HG02852 (cell line): ENCODE data around the gene PLAC8L1.
"Not testable (repeated sequence)": the region's sequence is repeated elsewhere in the genome, so short reads cannot be mapped to it uniquely, and the experiment has no call there.

Experiments
- ATAC-seq: cut with Tn5 transposase; IDR thresholded peaks from one replicate; pipeline ENCODE4 v1.9.1; 2021; ENCODE audit warnings: mild to moderate bottlenecking, moderate library complexity; ENCODE audit not compliant: unreplicated experiment

PLAC8L1 gene, protein sequence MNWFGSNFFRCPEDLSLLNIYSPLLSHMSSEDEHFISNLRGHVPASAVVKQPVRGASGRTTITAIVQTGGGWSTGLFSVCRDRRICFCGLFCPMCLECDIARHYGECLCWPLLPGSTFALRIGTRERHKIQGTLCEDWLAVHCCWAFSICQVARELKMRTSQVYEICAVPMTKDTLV

DNA sequence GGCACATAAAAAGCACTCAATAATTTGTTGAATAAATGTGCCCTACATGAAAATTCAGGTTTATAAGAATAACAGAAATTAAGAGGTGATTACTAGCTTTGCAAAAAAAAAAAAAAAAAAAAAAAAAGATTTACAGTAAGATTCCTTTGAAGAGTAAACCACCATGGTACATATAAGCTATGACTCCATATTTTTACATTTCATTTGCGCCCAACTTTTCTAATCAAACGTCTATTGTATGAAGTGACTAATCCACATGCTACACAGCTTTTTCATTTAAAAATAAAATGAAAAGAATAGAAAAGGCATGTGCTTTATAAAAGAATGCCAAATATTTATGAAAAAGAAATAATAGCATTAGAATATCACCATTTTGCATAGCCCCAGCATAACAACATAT, at the start of gene PLAC8L1:
Gene PLAC8L1 (minus strand): TSS at position 101 of the 400 bp plus-strand sequence. CDS start 1,266 bp downstream, outside the sequence.
- ATAC-seq, result no peak

- no peak for ATAC-seq
Measured at GRCh38 chr5:146151970-146152369, 46.6 kb upstream of the PLAC8L1 start.

DNA sequence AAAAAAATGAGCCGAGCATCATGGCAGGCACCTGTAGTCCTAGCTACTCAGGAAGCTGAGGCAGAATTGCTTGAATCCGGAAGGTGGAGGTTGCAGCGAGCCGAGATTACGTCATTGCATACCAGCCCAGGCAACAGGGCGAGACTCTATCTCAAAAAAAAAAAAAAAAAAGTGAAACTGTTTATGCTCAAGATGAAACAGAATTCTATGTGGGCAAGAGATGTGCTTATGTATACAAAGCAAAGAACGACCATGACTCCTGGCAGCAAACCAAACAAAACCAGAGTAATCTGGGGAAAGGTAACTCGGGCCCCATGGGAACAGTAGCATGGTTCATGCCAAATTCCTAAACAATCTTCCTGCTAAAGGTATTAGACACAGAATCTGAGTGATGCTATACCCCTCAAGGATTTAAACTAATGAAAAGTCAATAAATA, 32.6 kb upstream of the PLAC8L1 start:
- ATAC-seq, result no peak

GRCh38 chr5:146130440-146131045, 25.2 kb upstream of the PLAC8L1 start:
- ATAC-seq, result no peak

GRCh38 chr5:146126068-146126467, 20.7 kb upstream of the PLAC8L1 start:
- ATAC-seq, result no peak

DNA sequence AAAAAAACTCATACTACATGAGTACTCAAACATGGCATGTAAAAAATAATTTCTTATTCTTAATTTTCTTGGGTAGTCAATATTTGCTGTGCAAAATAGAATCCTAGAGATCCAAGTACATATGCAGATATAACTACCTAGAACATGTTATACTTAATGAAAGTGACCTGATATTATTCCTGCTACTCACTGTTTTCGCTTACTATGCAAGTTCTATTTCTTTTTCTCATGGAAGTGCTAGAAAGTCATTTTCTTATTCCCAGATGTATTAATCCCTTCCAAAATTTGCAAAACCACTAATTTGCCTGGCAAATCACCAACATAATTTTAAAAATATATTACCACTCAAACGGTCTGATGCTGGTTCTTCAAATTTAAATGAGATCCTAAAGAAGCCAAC, 19.2 kb upstream of the PLAC8L1 start:
- ATAC-seq, result no peak

DNA sequence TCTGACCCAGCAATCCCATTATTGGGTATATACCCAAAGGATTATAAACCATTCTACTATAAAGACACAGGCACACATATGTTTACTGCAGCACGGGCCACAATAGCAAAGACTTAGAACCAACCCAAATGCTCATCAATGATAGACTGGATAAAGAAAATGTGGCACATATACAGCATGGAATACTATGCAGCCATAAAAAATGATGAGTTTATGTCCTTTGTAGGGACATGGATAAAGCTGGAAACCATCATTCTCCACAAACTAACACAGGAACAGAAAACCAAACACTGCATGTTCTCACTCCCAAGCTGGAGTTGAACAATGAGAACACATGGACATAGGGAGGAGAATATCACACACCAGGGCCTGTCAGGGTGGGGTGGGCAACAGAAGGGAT, 16.1 kb upstream of the PLAC8L1 start:
- not testable (repeated sequence) for ATAC-seq

DNA sequence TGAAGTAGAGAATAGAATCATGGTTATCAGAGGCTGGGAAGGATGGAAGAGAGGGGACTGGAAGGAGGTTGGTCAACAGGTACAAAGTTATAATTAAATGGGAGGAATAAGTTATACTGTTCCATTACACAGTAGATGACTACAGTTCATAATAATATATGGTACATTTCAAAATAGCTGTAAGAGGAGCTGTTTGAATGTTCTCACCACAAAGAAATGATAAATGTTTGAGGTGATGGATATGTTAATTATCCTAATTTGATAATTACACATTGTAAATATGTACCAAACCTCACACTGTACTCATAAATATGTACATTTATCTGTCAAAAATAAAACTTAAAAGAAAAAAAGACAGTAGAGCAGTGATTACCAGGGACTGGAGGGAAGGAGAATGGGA, 12.9 kb upstream of the PLAC8L1 start:
- ATAC-seq, result no peak

DNA sequence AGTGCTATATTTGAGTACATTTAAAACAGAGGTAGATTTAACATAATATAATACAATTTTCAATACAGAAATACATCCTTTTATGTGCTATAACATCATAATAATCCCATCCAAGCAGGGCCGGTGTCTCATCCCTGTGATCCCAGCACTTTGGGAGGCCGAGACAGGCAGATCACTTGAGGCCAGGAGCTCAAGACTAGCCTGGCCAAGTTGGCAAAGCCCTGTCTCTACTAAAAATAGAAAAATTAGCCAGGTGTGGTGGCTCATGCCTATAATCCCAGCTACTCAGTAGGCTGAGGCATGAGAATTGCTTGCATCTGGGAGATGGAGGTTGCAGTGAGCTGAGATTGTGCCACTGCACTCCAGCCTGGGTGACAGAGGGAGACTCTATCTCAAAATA, 11.8 kb upstream of the PLAC8L1 start:
- ATAC-seq, result not testable (repeated sequence)

DNA sequence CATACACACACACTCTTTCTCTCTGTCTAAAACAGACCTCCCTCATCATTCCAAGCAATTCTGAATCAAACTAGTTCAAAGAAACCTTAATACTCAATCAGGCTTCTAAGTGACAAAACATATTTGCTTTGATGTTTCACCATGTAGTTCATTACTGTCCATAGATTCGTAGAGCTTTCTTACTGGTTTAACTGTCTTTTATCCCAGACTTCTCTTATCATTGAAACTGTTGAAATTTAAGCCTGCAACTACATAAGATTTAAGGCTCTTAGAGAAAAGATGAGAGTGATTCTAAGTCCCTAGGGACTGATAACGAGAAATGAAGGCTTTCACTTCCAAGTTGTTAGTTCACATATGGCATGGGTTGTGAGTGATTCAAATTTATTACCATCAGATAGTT, 11.0 kb upstream of the PLAC8L1 start:
- no peak for ATAC-seq

GRCh38 chr5:146112476-146112875, 7.1 kb upstream of the PLAC8L1 start:
- ATAC-seq, result no peak

DNA sequence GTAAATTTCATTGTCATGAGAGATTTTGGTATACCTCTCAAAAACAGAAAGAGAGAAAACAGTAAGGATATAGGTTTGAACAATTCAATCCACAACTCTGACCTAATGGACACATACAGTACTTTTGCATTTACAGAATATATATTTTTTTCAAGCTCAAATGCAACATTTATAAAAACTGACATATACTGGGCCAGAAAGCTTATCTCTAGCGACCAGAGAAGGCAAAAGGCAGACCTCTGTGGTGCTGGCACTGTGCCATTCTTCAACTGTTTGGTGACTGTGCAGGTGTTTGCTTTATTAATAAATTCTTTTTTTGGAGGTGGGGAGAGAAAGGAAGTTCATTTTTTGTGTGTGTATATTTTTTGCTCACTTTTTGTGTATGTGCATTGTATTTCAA, 6.0 kb upstream of the PLAC8L1 start:
- ATAC-seq, result no peak

- ATAC-seq, result no peak
Measured at GRCh38 chr5:146109379-146109778, 4.0 kb upstream of the PLAC8L1 start.

GRCh38 chr5:146108870-146109269, 3.5 kb upstream of the PLAC8L1 start:
- ATAC-seq, result not testable (repeated sequence)

- no peak for ATAC-seq
Measured at GRCh38 chr5:146107901-146108300, 2.5 kb upstream of the PLAC8L1 start.

DNA sequence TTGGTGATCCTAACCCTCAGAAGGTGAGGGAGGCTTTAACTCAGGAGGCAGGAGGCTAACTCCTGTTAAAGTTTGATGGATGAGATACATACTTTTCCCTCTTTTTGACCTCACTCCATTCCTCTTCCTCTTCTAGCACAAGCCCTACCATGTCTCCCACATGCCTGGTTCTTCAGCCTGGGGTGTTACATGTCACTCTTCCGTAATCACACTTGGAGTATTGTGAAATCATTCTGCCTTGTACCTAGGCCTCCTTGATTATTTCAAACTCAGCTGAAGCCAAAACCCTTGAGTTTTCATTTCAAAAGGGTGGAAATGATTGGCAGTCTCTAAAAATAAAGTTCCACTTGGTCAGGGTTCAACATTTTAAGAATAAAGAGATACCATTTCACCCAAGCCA, 1.8 kb downstream of the PLAC8L1 start:
- ATAC-seq, result no peak

DNA sequence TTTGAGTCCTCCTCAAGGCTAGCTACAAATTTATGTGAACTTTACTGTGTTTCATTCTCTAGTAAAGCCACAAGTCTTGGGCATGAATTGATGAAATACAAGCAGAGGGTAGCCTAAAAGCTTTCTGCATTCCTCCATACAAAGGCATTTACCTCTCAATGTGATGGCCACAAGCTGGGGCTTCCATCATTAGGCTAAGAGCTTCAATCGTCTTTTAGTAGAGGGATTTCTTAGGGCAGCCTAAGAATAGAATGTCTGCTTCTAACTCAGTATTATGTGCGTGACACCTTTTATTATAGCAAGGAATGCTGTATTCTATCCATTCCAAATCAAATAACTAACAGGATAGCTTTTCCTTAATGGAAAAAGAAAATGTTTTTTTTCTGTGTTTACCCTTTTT, 3.7 kb downstream of the PLAC8L1 start:
- no peak for ATAC-seq

DNA sequence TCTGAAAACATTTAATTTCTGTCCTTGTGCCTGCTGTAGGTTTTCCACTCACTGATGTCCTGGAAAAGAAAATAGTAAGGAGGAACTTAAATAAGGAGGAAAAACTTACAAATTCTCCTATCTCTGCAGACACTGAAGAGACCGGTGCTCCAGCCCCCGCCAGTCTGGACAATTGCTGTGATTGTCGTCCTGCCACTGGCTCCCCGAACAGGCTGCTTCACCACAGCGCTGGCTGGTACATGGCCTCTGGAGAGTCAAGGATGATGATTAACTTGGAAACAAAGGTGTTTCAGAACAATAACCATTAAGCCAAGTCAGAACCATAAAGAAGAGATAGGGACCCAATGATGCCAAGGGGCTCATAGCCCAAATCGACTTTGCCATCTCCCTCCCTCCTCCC, 7.3 kb downstream of the PLAC8L1 start:
- ATAC-seq, result no peak

DNA sequence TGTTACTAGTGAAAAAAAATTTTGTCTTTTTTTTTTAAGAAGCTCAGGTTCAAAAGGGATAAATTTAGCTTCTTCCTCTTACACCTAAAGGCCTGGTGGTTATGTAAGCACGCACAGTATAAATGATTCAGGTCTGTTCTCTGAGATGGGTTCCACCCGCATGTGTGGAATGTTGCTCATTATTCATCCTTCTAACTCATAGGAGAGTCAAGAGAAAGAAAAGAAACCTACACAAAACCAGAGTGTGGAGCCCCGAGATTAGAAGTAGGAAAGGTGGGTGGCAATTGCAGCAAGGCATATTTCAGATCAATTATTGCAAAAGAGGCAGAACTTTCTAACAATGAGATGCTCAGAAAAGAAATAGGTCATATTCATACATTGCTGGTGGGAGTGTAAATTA, 13.5 kb downstream of the PLAC8L1 start:
- no peak for ATAC-seq

DNA sequence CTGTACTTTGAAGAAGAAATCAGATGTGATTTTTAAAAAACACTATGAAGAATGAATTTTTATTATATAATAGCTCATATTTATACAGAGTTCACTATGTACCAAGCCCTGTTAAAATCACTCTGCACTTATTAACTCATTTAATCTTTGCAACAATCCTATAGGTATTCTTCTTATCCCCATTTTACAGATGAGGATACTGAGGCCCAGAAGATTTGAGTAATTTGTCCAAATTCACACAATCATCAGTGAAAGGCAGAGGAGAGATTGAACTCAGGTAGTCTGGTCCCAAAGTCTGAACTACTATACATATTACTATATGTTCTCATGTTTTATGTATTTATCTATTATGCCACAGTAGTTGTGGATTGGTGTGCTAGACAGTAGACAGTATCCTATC, 16.1 kb downstream of the PLAC8L1 start:
- no peak for ATAC-seq

GRCh38 chr5:146088098-146088497, 17.3 kb downstream of the PLAC8L1 start:
- no peak for ATAC-seq

GRCh38 chr5:146084376-146084775, 21.0 kb downstream of the PLAC8L1 start:
- ATAC-seq, result no peak

DNA sequence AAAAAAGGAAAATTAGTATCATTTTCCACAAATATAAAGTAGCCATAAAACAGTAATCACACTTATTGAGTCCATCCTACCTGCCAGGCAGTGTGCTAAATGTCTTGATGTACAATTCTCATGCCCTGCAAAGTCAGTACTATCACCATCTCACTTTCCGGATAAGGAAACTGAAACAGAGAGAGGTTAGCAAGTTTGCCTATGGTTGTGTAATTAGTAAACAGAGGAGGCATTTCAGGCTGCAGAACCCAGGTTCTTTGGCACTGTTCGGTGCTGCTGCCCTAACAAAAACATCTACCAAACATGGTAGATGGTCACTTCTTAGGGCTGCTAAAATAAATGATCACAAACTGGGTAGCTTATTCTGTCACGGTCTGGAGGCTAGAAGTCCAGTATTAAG, 22.6 kb downstream of the PLAC8L1 start:
- peak; percentile 84 for ATAC-seq
